Measurements from ENCODE around the gene SLC6A2.

The SLC6A2 gene

GRCh38 chr16:55687802-55688201 is 32.0 kb downstream of the SLC6A2 start:
- H3K4me3 ChIP-seq (ENCODE audit: low read depth, low read length), result no peak overlapping the region
- DNase-seq (ENCODE audit: low read depth), result no peak
- no peak for TF ChIP-seq CTCF (conservative IDR thresholded peaks at IDR 0.05; ENCODE audit: low read depth, low read length)

GRCh38 chr16:55690841-55691240 is 35.1 kb downstream of the SLC6A2 start:
- TF ChIP-seq CTCF (conservative IDR thresholded peaks at IDR 0.05; ENCODE audit: low read depth, low read length), result no peak
- no peak for DNase-seq (ENCODE audit: low read depth)

GRCh38 chr16:55691771-55692170 is 36.0 kb downstream of the SLC6A2 start:
- no peak for DNase-seq (ENCODE audit: low read depth)
- TF ChIP-seq CTCF (conservative IDR thresholded peaks at IDR 0.05; ENCODE audit: low read depth, low read length), result no peak
- H3K4me3 ChIP-seq (ENCODE audit: low read depth, low read length), result no peak overlapping the region

More at GRCh38 chr16:55690841-55691240, 35.1 kb downstream of the SLC6A2 start:
- no peak overlapping the region for H3K4me3 ChIP-seq (ENCODE audit: low read depth, low read length)

GRCh38 chr16:55695595-55695994 is 39.8 kb downstream of the SLC6A2 start:
- DNase-seq (ENCODE audit: low read depth), result no peak
- no peak overlapping the region for H3K4me3 ChIP-seq (ENCODE audit: low read depth, low read length)
- no peak for TF ChIP-seq CTCF (conservative IDR thresholded peaks at IDR 0.05; ENCODE audit: low read depth, low read length)

GRCh38 chr16:55697867-55698266 is 42.1 kb downstream of the SLC6A2 start:
- H3K4me3 ChIP-seq (ENCODE audit: low read depth, low read length), result no peak overlapping the region
- no peak for TF ChIP-seq CTCF (conservative IDR thresholded peaks at IDR 0.05; ENCODE audit: low read depth, low read length)
- no peak for DNase-seq (ENCODE audit: low read depth)

- no peak for TF ChIP-seq CTCF (conservative IDR thresholded peaks at IDR 0.05; ENCODE audit: low read depth, low read length)
- no peak overlapping the region for H3K4me3 ChIP-seq (ENCODE audit: low read depth, low read length)
- DNase-seq (ENCODE audit: low read depth), result no peak
These were observed 42.5 kb downstream of the SLC6A2 start for GRCh38 chr16:55698331-55698730.

- no peak for TF ChIP-seq CTCF (conservative IDR thresholded peaks at IDR 0.05; ENCODE audit: low read depth, low read length)
- no peak for DNase-seq (ENCODE audit: low read depth)
These were observed 43.2 kb downstream of the SLC6A2 start for GRCh38 chr16:55698946-55699345.

More at GRCh38 chr16:55698946-55699345, 43.2 kb downstream of the SLC6A2 start:
- no peak overlapping the region for H3K4me3 ChIP-seq (ENCODE audit: low read depth, low read length)

Measured in choroid plexus epithelial cell (primary cell).